Activated CD8-positive, alpha-beta memory T cell treated with anti-CD3 and anti-CD28 coated beads, Interleukin-2, amount 50 U/mL, for 48 hours (primary cell): Measurements from ENCODE around the gene FAM53A.
"Not testable (repeated sequence)": the region's sequence is repeated elsewhere in the genome, so short reads cannot be mapped to it uniquely, and the experiment has no call there.

ENCODE experiments used
- DNase-seq: peaks from one replicate; pipeline ENCODE4 v3.0.0-alpha.2; 2020

FAM53A gene

GRCh38 chr4:1716065-1716945 lies 32.2 kb upstream of the FAM53A start:
- DNase-seq: no peak

- no peak for DNase-seq
Measured at GRCh38 chr4:1715002-1715758, 31.1 kb upstream of the FAM53A start.

DNA sequence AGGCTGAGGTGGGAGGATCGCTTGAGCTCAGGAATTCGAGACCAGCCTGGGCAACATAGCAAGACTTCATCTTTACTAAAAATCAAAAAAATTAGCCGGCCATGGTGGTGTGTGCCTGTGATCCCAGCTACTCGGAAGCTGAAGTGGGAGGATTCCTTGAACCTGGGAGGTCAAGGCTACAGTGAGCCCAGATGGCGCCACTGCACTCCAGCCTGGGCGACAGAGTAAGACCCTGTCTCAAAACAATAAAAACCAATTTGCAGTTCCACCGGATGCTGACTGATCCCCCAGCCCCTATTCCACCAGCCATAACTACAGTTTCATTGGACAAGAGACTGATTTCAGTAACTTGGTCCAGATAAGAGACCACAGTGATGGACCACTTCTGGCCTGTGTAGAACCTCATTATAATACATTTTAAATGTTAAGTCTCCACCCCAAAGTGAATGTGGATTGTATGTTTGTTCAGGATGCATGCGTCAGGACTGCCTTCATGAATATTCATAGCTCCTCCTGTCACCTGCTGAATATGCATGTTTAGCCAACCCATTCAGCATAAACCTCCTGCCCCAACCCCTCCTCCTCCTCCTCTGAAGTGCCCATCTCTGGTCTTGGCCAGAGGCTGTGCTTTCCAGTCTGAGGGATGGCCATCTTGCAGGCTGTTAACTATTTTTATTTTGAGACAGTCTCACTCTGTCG lies 30.3 kb upstream of the FAM53A start:
- no peak for DNase-seq

DNA sequence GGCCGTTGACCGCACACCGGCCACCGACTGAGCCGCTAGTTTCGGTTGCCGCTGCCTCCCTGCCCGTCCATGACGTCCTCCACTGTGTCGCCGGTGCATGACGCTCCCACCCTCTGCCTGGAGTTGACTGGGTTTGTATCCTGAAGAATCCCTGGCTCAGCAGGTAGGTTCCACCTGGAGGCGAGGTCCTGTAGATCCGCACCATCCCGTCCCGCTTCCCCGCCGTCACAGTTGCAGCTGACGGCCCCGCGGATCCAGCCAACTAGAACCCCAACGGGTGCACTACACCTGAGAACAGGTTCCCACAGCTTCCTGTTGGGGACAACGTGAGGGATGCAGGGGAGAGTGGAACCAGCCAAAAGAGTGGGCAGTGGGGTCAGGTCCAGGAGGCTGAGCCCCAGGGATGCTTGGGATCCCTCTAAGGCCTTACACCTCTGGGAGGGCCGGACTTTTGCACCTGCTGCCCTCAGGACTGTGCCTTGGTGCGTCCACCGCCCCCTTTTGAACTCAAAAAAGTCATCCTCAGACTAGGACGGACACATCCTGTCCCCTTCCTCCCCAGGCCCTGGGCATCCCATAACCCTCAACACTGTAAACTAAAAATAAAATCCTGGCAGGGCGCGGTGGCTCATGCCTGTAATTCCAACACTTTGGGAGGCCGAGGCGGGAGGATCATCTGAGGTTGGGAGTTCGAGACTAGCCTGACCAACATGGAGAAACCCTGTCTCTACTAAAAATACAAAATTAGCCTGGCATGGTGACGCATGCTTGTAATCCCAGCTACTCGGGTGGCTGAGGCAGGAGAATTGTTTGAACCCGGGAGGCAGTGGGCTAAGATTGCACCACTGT lies 29.1 kb upstream of the FAM53A start:
- DNase-seq: no peak

GRCh38 chr4:1712216-1713002 lies 28.3 kb upstream of the FAM53A start, which contains the start of gene SLBP:
Gene SLBP (minus strand): TSS chr4:1712319. CDS start chr4:1712188, 131 bp downstream.
- peak; percentile 99 for DNase-seq

DNA sequence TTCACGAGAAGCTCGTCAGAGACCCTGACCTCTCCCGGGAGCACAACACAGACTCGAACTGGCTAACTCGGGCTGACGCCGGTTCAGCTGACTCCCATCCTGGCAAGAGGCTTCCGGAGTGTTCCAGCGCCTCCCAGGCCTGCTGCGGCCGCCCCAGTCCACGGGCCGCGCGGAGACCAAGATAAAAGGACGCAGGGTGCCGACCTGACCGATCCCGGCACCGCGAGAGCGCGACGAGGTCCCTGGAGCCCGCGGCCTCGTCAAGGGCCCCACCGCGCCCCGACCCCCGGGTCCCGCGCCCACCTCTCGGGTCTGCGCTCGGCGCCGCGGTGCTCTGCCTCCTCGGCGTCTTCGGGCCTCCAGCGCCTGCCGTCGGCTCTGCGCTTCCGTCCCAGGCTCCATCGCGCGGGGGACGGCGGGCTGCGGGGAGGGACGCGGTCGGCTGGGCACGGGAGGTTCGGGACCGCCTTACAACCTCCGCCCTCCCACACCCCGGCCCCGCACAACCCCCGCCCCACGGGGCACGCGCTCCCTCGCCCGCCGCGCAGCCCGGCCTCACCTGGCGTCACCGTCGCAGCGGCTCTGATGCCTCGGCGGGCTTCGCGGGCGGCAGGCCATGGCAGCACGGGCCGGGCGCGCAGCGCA lies 27.6 kb upstream of the FAM53A start:
- peak; percentile 74 for DNase-seq

DNA sequence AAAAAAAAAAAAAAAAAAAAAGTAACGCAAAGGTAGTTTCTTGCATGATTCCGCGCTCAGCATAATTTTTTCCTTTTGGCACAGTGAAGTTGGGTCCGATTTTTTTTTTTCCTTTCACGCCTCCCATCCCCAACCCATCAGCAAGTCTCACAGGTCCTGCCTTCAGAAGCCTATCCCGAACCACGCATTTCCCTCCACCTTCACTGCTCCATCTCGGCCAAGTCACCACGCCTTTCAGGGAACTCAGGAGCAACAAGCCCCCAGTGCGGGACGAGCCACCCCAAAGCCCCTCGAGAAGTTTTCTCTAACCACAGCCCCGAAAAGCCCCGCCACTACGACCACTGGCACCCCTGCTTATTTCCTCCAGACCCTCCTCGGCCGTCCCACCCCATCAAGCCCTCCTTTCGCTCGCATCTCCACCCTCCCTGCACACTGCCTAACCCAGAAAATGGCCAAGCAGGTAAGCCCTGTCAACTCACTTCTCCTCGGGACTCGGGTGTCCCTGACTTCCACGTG lies 27.0 kb upstream of the FAM53A start:
- DNase-seq: no peak

DNA sequence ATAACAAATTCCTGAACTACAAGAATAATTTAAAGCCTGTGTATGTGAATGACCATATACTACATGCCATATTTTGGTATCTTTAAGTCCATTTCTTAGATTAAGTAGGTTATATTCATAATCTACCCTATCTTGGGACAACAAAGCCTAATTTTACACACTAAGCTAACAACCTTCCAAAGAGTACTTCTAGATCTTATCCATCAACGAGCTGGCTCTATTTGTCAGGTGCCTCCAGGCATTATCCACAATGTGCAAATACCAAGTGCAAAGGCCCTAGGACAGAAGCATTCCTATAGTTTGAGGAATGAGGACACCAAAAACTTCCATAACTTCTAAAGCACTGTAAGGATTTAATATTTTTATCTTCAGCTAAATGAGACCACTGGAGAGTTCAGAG lies 24.5 kb upstream of the FAM53A start:
- DNase-seq: no peak

GRCh38 chr4:1706358-1706757 lies 22.2 kb upstream of the FAM53A start:
- no peak for DNase-seq

- no peak for DNase-seq
Measured at GRCh38 chr4:1705732-1706131, 21.6 kb upstream of the FAM53A start.

DNA sequence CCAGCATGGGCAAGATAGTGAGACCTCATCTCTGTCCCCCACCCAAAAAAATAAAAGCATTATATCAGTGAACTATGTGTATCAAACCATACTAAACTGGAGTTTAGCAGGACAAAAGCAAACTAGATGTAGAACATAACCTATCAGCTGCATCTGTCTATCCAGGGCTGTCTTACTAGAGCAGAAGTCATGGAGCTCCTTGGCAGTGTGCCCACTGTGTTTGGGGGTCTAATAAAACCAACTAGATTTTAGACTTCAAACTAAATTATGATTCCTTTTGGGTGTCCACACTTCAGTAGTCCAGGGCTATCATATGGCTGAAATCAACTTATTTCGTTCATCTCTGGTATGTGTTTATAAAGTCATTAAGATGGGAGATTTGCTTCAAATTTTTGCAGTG lies 19.8 kb upstream of the FAM53A start:
- no peak for DNase-seq

- DNase-seq: not testable (repeated sequence)
Measured at GRCh38 chr4:1701671-1702070, 17.6 kb upstream of the FAM53A start.

DNA sequence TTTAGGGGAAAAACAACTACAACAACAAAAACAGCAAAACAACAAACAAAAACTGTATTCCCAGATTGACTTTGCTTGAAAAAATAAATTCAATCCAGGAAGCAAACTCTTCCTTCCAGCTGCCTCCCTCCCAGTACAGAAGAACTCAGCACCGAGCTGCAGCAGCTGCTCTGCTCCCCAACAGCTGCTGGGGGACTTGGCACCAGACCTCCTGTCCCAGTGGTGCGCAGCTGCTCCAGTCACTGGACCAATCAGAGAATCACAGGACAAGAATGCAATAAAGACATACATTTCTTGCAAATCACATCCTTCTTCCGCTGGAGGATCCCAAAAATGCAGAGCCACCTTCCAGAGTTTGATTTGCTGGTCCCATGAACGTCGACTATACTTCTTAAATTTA lies 11.8 kb upstream of the FAM53A start:
- no peak for DNase-seq

DNA sequence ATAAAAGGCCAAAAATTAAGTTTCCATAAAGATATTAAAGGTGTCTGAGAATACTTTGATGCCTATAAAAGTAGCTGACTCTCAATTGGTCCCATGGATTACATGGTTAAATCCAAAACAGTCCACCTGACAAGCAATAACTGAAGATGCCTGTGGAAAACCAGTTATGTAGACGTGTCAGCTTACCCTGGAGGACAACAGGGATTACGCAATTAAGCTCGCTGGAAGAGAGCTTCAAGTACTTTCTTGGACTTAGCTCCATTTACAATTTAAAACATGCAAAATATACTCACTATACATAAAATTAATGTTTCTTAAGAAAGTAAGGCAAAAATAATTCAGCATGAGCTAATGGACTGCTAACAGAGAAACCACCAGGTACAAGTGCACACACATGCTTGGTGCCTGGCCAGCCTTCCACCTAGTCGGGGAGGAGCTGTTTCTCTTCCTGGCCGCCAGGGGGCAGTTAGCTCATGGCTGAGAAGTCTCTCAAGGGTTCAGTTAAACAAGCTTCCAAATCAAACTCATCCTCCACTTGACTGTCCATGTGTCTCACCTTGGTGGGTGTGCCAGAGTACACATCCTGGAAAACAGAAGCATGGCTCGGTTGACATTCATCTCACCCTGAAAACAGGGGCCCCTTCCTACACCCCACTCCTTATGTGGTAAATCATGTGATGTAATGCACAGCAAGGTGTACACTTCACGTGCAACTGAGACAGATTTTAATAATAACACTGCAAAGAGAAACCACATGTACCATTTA lies 9.2 kb upstream of the FAM53A start:
- DNase-seq: peak; percentile 84

DNA sequence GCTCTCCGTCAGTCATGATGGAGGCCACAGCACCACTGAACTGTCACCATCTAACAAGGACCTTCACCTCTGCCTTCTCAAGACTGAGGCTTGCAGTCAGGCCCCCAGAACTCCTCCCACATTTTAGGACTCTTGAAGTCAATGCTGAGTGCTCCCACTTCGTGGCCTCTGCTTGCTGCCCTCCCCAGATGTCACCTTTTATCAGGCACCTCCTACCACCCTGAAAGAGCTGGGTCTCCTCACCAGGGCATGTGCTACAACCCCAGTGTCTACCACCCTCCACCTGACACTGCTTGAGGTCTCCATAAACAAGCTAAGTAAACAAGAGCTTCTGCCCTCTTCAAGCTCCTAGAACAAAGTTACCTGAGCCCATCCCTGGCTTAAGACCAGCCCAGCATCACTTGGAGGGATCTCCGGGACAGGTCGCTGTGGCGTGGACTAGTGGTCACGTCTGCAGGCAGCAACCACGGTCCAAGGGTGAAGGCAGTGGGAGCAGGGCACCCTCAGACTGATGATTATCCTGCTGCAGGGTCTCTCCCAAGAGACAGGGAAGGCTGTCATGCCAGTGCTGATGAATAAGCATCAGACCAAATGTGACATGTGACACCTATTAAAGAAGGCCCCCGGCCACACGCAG lies 7.7 kb upstream of the FAM53A start:
- DNase-seq: no peak

- no peak for DNase-seq
Measured at GRCh38 chr4:1690698-1691097, 6.6 kb upstream of the FAM53A start.

- DNase-seq: no peak
Measured at GRCh38 chr4:1686440-1687036, 2.4 kb upstream of the FAM53A start.

- DNase-seq: no peak
Measured at GRCh38 chr4:1685235-1686150, 1.4 kb upstream of the FAM53A start.
